Measurements from ENCODE around the gene TANC1.
A peak's percentile ranks its signal among the peaks of the same experiment; 100 is the strongest.

Gene TANC1

GRCh38 chr2:158963071-158963470 lies 5.4 kb upstream of the TANC1 start:
- no peak for DNase-seq

- DNase-seq = no peak
Measured at GRCh38 chr2:158965107-158965506, 3.3 kb upstream of the TANC1 start.

GRCh38 chr2:158965641-158966040 lies 2.8 kb upstream of the TANC1 start:
- DNase-seq = no peak

GRCh38 chr2:158966312-158966711 lies 2.1 kb upstream of the TANC1 start:
- no peak for DNase-seq

GRCh38 chr2:158967114-158967730 lies 1.2 kb upstream of the TANC1 start:
- DNase-seq = no peak

GRCh38 chr2:158967731-158968395 lies 577 bp upstream of the TANC1 start:
- peak; percentile 76 for DNase-seq

- peak; percentile 49 for DNase-seq
Measured at GRCh38 chr2:158969162-158969714, 798 bp downstream of the TANC1 start.

- peak; percentile 39 for DNase-seq
Measured at GRCh38 chr2:158969715-158970240, 1.3 kb downstream of the TANC1 start.

GRCh38 chr2:158970241-158970751 lies 1.9 kb downstream of the TANC1 start:
- no peak for DNase-seq

GRCh38 chr2:158973116-158973956 lies 4.9 kb downstream of the TANC1 start:
- DNase-seq = peak; percentile 37

GRCh38 chr2:158975271-158975921 lies 7.0 kb downstream of the TANC1 start:
- DNase-seq = no peak

- no peak for DNase-seq
Measured at GRCh38 chr2:158979772-158980171, 11.3 kb downstream of the TANC1 start.

GRCh38 chr2:158984604-158985135 lies 16.2 kb downstream of the TANC1 start:
- DNase-seq = no peak

GRCh38 chr2:158988501-158988900 lies 20.1 kb downstream of the TANC1 start:
- no peak for DNase-seq

- DNase-seq = no peak
Measured at GRCh38 chr2:158989165-158989564, 20.7 kb downstream of the TANC1 start.

GRCh38 chr2:158990397-158991214 lies 22.2 kb downstream of the TANC1 start:
- DNase-seq = no peak

GRCh38 chr2:158993030-158993429 lies 24.6 kb downstream of the TANC1 start:
- no peak for DNase-seq

GRCh38 chr2:158993721-158994587 lies 25.5 kb downstream of the TANC1 start:
- no peak for DNase-seq

GRCh38 chr2:158994920-158995676 lies 26.7 kb downstream of the TANC1 start:
- no peak for DNase-seq

GRCh38 chr2:158995677-158996049 lies 27.2 kb downstream of the TANC1 start:
- DNase-seq = no peak

Measured in right hindlimb (tissue), 1 donor.